Ovary (tissue), 9 donors: ENCODE measurements around the gene ZNF205. TPM values are rescaled to one million over a fixed set of nuclear protein-coding genes. Genes with fewer than 3 reads are reported as not detected.

Experiments
- DNase-seq, 5 donors: peaks; one replicate each; pipeline ENCODE4 v3.0.0-alpha.2; 2019 to 2020
- H3K27ac ChIP-seq, 2 donors: fragments of 200-600 bp; one replicate each; pipeline versions ENCODE4 v1.5.1 to v1.8.0; 2019 to 2022
- H3K27me3 ChIP-seq: fragments of 200-600 bp; one replicate; pipeline ENCODE4 v1.8.0; 2022
- H3K36me3 ChIP-seq: fragments of 200-600 bp; sonication (generic); one replicate; pipeline ENCODE4 v1.5.1; 2019
- H3K4me1 ChIP-seq: one replicate; pipeline ENCODE4 v1.8.1; 2013; ENCODE audit warnings: mild to moderate bottlenecking, moderate library complexity; ENCODE audit not compliant: insufficient read depth
- H3K4me3 ChIP-seq: fragments of 200-600 bp; sonication (generic); one replicate; pipeline ENCODE4 v1.5.1; 2017
- H3K9me3 ChIP-seq, 2 donors: fragments of 200-600 bp in 1 of 2; sonication (generic) in 1 of 2; one replicate each; pipeline versions ENCODE4 v1.5.1 to v1.8.1; 2013 to 2019; ENCODE audit warnings: mild to moderate bottlenecking in 1 of 2, moderate library complexity in 1 of 2
- CTCF ChIP-seq, 3 donors: fragments of 450-650 bp in 2 of 3; fragments of 200-600 bp in 1 of 3; IDR thresholded peaks; one replicate each; pipeline versions ENCODE4 v1.5.1 to v1.8.0; 2016 to 2022; ENCODE audit warnings: antibody characterized with exemption in 3 of 3, mild to moderate bottlenecking in 1 of 3
- EP300 ChIP-seq: sonication (generic); formaldehyde crosslinking; IDR thresholded peaks from one replicate; pipeline ENCODE4 v1.6.1; 2017; ENCODE audit warnings: antibody characterized with exemption
- POLR2A ChIP-seq: fragments of 450-650 bp; IDR thresholded peaks from one replicate; pipeline ENCODE4 v1.6.1; 2017; ENCODE audit warnings: antibody characterized with exemption, mild to moderate bottlenecking, moderate library complexity
- WGBS, 3 donors: extraction: QIAGEN DNeasy Blood & Tissue Kit in 1 of 3; methylation state at CpG; one replicate each; pipeline versions ENCODE4 v1.1.5 to v1.1.7; 2013 to 2017; 5-methylcytosine and 5-hydroxymethylcytosine counted together
- intact Hi-C, 4 donors: fragments of 100-400 bp; cut with DNase I; formaldehyde crosslinking; loops; one replicate each; pipeline versions ENCODE4 v1.11.0 to v1.15.1; 2022 to 2023
- polyA plus RNA-seq, 2 donors: library from polyadenylated mRNA; stranded (reverse); fragments of 200-250 nt in 1 of 2; fragments of 350-450 nt in 1 of 2; fragmentation: Illumina TruSeq in 1 of 2; extraction: RNeasy Lipid Tissue Mini Kit (QIAGEN cat#74804) in 1 of 2; gene quantifications; one replicate each; pipeline ENCODE4 v1.2.3, GENCODE V29; 2013 to 2014
- total RNA-seq, 7 donors: library from RNA; depleted of rRNA in 2 of 7; stranded (reverse); fragments of >200 nt in 2 of 7; fragmentation: NEBNext Ultra II Directional in 3 of 7; extraction: Animal tissue kit (Norgen Biotek cat#: 25700) in 3 of 7; gene quantifications; one replicate each; pipeline versions ENCODE4 v1.1.0 to v1.2.4, GENCODE V29; 2016 to 2023
- donor health status: DM: no; HTN: no; CAD: no; lungs with moderate emphysema.
- donor health status: DM: no; HTN: no; CAD: no.
- donor health status: Bipolar disorder and iron deficiency.
- donor health status: DM: yes; HTN: yes; CAD: no.
- donor health status: DM: no; HTN: no; CAD: no.
- donor health status: DM: yes; HTN: yes; CAD: no.

ZNF205 gene
- total and polyA plus RNA-seq, 9 donors = 3.0 to 22.1 (median 15.6) TPM

GRCh38 chr16:3118846-3119245 is 6.5 kb downstream of the ZNF205 start:
- Histone ChIP-seq H3K36me3 (no peaks in the 10 kb centered on the region), H3K27me3 (no peaks in the 10 kb centered on the region)
- intact Hi-C loops = no loop called here

GRCh38 chr16:3119286-3119685 is 6.9 kb downstream of the ZNF205 start:
- intact Hi-C loops = no loop called here
- WGBS, 3 donors = 92 to 97% (median 96%) methylated on average over 16 to 33 of the region's 33 CpGs
- H3K4me1 ChIP-seq = peaks cover 7% of the 10 kb centered on the region
- no peak for TF ChIP-seq EP300
- TF ChIP-seq POLR2A = no peak
- no peak for TF ChIP-seq CTCF (IDR thresholded peaks at IDR 0.05)
- H3K27me3 ChIP-seq = no peaks in the 10 kb centered on the region
- no peak overlapping the region for H3K27ac ChIP-seq
- DNase-seq = no peak
- H3K4me3 ChIP-seq = no peak overlapping the region
- no peaks in the 10 kb centered on the region for H3K9me3 ChIP-seq
- H3K36me3 ChIP-seq = no peaks in the 10 kb centered on the region

More at GRCh38 chr16:3118846-3119245, 6.5 kb downstream of the ZNF205 start:
- no peak overlapping the region for H3K4me3 ChIP-seq
- H3K27ac ChIP-seq = no peak overlapping the region
- H3K4me1 ChIP-seq = peaks cover 11% of the 10 kb centered on the region
- no peaks in the 10 kb centered on the region for H3K9me3 ChIP-seq
- TF ChIP-seq POLR2A = no peak
- no peak for TF ChIP-seq EP300
- no peak for TF ChIP-seq CTCF (IDR thresholded peaks at IDR 0.05)
- WGBS, 3 donors = 90 to 92% (median 92%) methylated on average over 20 of the region's 20 CpGs
- no peak for DNase-seq

- Histone ChIP-seq H3K4me3 (no peak overlapping the region), H3K9me3 (no peaks in the 10 kb centered on the region), H3K4me1 (peaks cover 5% of the 10 kb centered on the region), H3K27me3 (no peaks in the 10 kb centered on the region), H3K36me3 (no peaks in the 10 kb centered on the region), H3K27ac (no peak overlapping the region)
- TF ChIP-seq CTCF (IDR thresholded peaks at IDR 0.05) = no peak
- DNase-seq = no peak
- WGBS, 3 donors = 88 to 93% (median 88%) methylated on average over 57 of the region's 57 CpGs
- intact Hi-C loops = no loop called here
Observed at GRCh38 chr16:3119701-3120408, 7.5 kb downstream of the ZNF205 start.

GRCh38 chr16:3120435-3120834 is 8.0 kb downstream of the ZNF205 start:
- 78 to 82% (median 79%) methylated on average over 16 of the region's 16 CpGs for WGBS, 3 donors
- Histone ChIP-seq H3K27ac (no peak overlapping the region), H3K4me1 (peaks cover 6% of the 10 kb centered on the region), H3K27me3 (no peaks in the 10 kb centered on the region), H3K9me3 (no peaks in the 10 kb centered on the region), H3K4me3 (no peak overlapping the region), H3K36me3 (no peaks in the 10 kb centered on the region)
- DNase-seq = no peak
- intact Hi-C loops = no loop called here
- TF ChIP-seq POLR2A = no peak
- no peak for TF ChIP-seq CTCF (IDR thresholded peaks at IDR 0.05)
- no peak for TF ChIP-seq EP300
